Measurements from ENCODE around the gene ATXN7L1. TPM values are rescaled to one million over a fixed set of nuclear protein-coding genes. Genes with fewer than 3 reads are reported as not detected.
A peak's percentile ranks its signal among the peaks of the same experiment; 100 is the strongest.

The ATXN7L1 gene
- total RNA-seq, 1 donor from 2014 or later, result 6.7 TPM

DNA sequence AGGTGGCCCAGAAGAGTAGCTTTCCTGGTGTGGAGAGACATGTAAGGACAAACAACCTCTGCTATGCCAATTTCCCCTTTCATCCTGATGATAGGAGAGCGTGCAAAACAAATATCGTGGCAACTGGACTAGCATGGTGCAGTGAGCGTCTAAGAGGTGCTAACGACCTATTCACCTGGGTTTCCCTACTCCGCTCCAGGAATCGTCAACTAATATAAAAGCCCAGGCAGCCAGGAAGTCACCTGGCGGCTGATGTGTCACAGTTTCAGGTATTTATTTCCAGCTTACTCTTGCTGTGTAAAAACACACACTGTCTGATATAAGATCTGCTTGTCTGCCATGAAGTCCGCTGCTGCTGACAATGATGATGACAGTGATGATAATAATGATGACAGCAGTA lies 238.6 kb downstream of the ATXN7L1 start:
- ATAC-seq (no peak), DNase-seq (ENCODE audit: missing footprints) (no peak)
- intact Hi-C loops (cut with DNase I), result no loop called here

DNA sequence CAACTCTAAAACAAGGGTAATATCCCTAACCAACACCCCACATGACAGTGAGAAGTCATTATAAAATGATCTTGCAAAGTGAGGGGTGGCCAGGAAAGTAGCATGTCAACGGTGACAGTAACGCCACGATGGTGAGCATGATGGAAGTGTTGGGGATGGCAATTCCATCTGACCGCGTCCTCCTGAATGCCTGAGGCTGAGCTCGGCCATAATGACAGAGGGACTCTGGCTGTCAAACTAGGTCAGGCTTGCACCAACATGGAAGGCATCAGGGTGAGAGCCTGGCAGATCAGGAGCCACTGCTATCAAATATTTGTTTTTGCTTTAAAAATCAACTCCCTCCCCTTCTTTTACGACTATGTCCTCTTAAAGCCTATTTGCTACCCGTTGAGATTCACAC lies 239.4 kb downstream of the ATXN7L1 start:
- intact Hi-C loops (cut with DNase I), result no loop called here
- DNase-seq (ENCODE audit: missing footprints) (no peak), ATAC-seq (no peak)

DNA sequence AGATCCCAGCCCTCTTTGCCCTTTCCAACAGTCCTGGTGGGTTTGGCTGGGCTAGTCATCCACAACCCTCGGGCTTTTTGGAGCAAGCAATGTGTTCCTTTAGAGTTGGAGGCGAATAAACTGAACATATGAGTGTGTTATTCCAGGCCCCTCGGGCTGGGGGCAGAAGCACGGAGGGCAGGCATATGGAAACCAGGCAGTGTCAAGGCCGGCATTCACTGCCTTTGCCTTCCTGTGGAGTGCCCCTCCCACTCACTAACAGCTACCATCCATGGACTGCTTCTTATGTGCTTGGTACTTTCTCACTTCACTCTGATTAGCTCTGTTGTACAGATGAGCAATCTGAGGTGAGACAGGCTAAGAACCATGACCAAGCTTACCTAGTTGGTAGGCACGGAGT lies 241.2 kb downstream of the ATXN7L1 start:
- intact Hi-C loops (cut with DNase I), result no loop called here
- ATAC-seq (no peak), DNase-seq (ENCODE audit: missing footprints) (no peak)

DNA sequence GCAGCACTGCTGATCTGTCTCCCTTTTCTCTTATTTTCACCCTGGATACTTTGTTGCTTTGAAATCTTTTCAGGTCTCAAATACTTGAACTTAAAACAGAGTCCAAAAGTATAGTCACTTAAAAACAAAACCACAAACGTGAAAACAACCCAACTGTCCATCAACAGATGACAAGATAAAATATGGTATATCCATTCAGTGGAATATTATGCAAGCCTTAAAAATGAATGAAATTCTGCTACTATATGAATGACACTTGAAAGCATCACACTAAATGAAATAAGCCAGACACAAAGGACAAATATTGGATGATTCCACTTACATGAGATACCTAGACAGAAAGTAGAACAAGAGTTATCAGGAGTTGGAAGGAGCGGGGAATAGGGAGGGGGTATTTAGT lies 250.4 kb downstream of the ATXN7L1 start:
- no peak for ATAC-seq

DNA sequence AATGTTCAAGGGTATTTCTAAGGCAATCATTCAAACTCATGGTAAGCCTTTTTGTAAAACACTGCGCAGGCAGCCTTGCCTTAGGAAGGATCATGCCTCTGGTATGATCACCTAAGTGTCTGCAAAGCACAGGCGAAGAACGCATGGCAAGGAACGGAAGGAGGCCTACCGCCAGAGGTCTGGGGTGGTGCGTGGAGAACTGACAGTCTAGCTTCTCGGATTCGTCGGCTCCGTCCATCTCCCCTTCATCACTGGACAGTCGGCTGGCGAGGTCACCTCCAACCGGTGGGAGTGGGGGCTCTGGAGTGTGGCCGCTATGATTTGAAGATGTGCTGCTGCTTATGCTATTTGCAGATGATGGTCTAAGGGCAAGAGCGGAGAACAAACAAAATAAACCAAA lies 252.5 kb downstream of the ATXN7L1 start:
- ATAC-seq (no peak), DNase-seq (ENCODE audit: missing footprints) (no peak)
- intact Hi-C loops (cut with DNase I), result no loop called here

More for the DNA sequence above, 250.4 kb downstream of the ATXN7L1 start:
- no peak for DNase-seq (ENCODE audit: missing footprints)
- intact Hi-C loops (cut with DNase I), result no loop called here

DNA sequence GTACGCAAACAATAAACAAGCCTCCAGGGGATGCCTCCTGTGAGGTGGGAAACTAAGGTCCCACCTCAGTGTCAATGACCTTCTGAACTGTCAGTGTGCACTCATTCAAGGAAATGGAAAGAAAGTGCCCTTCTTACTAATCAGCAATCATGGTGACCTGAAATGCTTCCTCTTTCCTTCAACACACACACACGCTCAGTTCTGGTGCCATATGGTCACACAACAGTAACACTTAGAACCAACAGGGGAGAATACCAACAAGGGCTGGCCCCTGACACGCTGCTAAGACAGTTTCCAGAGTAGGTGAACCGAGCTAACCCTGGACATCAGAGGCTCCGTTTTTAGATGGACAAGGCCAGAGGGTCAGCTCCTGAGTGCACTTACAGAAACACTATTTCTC lies 253.0 kb downstream of the ATXN7L1 start:
- ATAC-seq, result no peak
- DNase-seq (ENCODE audit: missing footprints), result no peak
- intact Hi-C loops (cut with DNase I), result no loop called here

DNA sequence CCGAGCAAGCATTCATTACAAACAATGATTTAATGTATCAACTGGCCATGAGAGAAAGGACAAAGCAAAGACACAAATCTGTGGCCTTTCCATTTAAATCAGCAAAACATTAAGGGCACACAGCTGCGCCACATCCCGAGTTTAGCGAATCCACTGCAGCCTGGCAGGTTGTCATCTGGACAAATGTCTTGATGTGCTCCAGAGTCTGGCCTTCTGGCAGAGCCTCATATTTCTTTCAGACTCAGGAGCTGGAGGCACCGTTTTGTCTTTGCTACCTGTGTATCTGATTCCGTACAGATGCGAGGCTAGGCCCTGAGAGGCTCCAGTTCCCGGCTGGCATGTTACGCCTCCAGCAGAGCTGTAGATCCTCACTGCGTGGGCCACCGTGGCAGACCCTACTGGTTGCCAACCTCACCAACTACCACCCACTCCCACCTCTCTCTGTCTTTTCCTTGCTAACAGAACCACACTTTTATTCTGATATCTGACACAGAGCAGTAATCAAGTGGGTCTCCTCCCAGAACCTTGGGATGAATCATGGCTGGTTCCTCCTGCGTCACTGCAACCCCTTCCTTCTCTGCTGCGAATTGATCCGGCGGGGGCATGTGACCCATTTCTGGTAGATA lies 254.2 kb downstream of the ATXN7L1 start:
- ATAC-seq (peak; percentile 20), DNase-seq (ENCODE audit: missing footprints) (no peak)
- intact Hi-C loops (cut with DNase I), result no loop called here

DNA sequence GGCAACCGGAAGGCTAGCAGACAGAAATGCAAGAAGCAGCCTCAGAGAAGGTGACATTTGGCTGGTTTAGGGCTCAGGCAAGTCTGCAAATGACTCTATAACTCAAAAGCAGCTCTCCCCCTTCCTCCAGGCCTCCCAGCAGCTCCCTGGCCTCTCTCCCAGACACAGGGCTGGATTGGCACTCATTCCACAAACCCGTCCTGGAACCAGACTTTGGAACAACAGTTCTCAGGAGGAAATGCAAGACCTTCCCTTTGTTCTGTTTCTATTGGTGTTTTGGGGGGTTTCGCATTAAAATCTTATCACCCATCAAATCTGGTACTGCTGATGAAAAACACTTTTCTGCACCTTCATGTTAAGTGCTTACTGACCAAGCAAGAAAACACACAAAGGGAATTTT lies 254.8 kb downstream of the ATXN7L1 start:
- DNase-seq (ENCODE audit: missing footprints) (no peak), ATAC-seq (peak; percentile 90)
- intact Hi-C loops (cut with DNase I), result no loop called here

DNA sequence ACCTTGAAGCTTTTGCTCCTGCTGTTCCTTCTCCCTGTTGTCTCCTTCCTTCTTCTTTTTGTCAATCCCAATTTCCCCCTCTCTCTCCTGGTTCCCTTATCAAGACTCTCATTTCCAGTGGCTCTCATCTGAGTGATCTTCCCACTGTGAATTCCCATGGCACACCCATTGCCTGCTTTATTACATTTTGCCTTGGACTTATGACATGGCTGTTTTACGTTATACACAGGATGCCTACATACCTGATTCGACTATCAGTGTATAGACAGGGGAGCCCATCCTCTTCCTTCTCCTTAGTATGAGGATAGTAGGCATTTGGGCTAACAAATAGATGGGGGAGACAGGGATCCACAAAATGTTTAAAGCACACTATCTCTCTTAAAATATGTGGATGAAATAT lies 255.2 kb downstream of the ATXN7L1 start:
- intact Hi-C loops (cut with DNase I), result no loop called here
- ATAC-seq, result no peak
- no peak for DNase-seq (ENCODE audit: missing footprints)

DNA sequence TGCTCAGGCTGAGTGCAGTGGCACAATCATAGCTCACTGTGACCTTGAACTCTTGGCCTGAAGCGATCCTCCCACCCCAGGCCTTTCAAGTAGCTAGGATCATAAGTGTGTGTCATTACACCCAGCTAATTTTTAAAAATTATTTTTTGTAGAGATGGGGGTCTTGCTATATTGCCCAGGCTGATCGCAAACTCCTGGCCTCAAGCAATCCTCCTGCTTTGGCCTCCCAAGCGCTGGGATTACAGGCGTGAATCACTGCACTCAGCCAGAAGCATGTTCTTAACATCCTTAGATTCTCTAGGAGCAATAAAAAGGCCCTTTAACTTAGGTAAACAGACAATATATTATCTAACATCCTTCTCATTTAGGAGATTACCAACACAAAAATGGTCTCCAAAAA lies 256.8 kb downstream of the ATXN7L1 start:
- ATAC-seq (no peak), DNase-seq (ENCODE audit: missing footprints) (no peak)
- intact Hi-C loops (cut with DNase I), result no loop called here

DNA sequence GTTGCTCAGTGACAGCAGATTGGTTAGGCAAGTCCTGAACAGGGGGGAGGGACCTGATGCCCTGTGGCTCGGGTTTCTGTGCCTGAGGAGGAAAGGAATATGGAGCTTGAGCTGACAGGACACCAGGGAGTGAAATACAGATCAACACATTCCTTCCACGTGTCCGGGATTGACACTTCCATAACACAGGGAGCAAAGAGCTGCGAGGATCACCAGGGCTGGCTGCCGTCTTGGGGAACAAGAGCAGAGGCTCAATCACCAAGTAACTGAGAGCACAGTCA lies 258.4 kb downstream of the ATXN7L1 start:
- intact Hi-C loops (cut with DNase I), result no loop called here
- DNase-seq (ENCODE audit: missing footprints), result no peak
- ATAC-seq, result no peak

DNA sequence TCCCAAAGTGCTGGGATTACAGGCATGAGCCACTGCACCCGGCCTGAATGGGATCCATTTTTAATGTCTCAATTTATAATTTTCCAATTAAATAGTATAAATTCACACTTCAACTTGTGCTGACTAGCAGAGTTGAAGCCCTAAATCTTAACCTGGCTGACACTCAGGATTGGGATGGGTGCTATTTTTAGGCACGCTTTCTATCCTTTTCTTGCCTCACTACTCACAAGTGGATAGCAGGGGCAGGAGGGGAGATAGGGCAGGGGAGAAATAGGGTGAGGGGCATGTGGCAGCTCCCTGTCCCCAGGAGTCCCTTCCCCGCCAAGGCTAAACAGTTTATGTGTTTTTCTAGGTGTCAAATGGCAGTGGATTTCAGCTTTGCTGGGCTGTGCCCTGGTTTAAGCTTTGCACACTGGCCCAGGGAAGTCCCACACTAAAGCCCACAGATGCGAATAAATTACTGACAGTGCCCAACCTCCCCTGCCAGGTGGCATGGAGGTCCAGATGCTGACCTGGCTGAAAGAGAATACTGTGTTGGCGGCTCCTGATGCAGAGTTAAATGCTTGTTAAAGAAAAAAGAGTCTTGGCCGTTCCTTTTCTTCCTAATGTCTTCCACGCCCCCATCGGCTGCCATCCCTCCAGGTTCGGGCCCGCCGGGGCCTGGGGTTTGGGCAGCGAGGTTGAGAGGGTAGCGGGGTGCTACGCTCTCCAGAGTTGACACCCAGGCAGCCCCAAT lies 259.0 kb downstream of the ATXN7L1 start:
- no peak for ATAC-seq
- intact Hi-C loops (cut with DNase I), result no loop called here

DNA sequence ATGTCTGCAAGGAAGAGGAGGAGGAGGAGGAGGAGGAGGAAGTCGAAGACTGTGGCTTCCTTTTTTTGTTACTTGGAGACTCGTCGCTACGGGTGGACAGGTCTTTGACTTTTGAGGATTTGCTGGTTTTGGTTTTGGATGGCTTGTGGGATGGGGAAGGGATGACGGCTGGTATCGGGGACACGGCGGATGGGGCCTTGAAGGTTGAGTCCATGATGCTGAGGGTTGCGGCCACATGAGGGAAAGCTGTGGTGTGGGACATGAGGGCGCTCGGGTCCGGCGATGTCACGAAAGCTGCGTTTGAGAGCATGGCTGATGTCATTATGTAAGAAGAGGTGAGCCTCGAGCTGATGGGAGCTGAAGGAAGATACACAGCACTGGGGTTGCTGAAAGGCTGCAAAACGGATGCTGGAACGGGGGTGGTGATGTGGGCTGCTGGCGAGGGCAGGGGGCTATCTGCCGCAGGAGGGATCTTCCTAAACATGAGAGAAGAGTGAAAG lies 262.0 kb downstream of the ATXN7L1 start:
- ATAC-seq, result no peak
- intact Hi-C loops (cut with DNase I), result no loop called here
- DNase-seq (ENCODE audit: missing footprints), result no peak

More for the DNA sequence above, 259.0 kb downstream of the ATXN7L1 start:
- DNase-seq (ENCODE audit: missing footprints), result no peak

DNA sequence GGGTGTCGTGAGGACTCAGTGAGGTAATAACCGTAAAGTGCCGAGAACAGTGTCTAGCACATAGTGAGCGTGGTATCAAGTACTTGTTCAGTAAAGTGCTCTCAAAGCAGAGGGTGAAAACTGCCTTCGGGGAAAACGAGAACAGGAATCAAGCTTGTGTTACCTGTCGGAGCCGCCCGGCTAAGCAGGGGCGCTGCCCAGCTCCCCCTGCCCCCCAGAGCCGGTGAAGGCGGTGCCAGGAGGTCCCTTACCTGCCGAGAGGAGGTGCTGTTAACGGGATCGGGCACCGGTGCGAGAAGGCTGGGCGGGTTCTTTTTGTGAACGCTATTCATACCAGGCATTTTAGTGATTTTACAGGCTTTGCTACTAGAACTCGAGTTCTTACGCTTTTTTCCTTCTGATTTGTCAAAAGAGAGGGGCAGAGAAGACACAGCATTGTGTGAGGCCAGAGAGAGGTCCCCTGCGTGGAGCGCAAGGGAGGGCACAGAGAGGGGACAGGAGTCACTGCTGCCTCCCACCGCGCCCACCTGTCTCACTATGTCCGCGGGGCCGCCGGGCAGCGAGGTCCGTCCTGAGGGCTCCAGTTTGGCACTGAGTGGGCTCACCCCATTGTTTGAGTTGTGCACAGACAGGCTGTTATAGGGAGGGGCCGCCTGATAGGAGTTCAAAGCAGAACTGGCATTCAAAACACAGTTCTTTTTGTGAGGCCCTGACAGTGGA lies 262.6 kb downstream of the ATXN7L1 start:
- DNase-seq (ENCODE audit: missing footprints) (no peak), ATAC-seq (no peak)
- intact Hi-C loops (cut with DNase I), result no loop called here

DNA sequence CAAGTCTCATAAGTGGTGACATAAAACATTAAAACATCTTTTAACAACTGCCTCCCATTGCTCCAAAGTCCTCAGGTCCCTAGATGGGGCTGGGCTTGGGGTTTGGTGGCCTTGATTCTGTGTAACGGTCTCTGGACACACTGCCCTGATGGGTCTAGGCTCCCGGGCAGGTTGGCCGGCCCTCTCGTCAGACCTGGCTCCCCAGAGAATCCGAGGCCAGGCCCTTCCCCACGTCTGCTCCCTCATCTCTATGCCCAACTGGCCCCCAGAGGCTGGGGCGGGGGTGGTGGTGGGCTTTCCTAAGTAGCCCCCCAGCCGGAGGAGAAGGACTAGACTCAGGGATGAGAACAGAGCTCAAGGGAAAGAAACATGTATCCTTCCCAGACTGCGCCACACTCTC lies 263.6 kb downstream of the ATXN7L1 start:
- ATAC-seq (no peak), DNase-seq (ENCODE audit: missing footprints) (no peak)
- intact Hi-C loops (cut with DNase I), result no loop called here

DNA sequence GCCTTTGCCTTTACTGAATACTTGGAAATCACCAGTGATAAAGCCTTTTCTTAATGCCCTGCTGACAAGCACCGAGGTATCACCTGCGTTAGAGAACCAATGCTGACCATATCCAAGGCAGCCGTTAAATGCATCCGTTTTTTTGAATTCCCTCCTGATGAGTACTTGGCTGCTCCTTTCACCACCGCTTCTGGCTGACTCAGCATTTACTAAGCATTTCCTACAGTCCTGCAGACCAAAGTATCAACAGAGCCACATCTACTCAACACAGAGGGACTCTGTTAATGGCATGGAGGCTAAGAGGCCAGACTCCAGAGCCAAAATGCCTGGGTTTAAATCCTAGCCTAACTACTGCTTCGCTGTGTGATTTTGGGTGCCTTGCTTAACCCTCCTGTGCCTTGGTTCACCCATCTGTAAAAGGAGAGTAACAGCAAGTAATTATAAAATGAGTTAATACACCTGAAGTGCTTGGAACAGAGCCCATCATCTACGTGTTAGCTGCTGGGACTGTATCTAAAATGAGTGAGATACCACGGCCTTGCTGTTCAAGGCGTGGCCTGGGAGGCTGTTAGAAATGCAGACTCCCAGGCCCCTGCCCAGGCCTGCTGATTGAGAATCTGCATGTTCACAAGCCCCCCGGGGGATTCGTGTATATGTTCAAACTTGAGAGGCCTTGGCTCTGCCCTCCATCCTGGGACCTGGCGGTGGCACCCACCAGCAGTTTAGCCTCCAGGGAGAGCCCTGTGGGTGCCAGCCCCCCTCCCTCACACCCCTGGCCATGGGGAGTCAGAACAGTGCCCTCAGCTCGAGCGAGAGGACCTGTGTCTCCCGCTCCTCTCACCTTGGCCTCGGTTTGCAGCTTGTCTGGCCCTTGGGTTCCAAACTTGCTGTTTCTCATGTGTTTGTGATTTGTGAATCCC lies 264.3 kb downstream of the ATXN7L1 start:
- ATAC-seq (no peak), DNase-seq (ENCODE audit: missing footprints) (no peak)
- intact Hi-C loops (cut with DNase I), result no loop called here

DNA sequence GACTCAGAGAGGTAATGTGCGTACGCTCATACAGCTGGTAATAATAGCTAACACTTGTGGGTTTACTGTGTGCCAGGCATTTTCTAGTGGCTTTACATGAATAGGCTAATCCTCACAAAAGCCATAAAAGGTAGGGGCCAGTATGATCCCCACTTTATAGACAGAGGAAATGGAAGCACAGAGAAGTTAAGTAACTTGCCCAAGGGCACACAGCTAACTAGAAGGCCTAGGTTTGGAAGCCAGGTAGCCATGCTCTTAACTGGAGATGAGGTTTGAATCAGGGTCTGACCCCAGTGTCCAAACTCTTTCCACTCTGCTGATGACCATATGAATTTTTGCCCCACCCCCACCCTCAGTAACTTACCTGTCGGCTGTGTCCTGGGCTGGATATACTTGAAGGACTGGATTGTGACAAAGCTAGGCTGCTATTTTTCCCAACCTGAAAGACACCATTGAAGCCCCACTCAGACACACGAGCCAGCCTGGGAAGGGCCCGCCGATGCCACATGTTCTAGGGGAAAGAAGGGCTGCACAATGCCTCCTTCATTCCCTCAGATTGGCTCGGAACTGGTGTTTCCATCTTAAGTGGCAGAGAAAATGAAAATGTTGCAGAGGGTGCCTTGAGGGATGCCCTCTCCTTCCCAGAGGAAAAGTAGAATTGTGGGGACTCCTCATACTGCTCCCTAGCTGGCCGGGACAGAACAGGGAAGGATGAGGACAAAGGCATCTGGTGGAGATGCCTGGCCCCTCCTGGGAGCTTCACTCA lies 266.1 kb downstream of the ATXN7L1 start:
- DNase-seq (ENCODE audit: missing footprints), result no peak
- no peak for ATAC-seq
- intact Hi-C loops (cut with DNase I), result no loop called here

Measured in Right ventricle myocardium inferior (tissue), 1 donor.